GM21717 (cell line): Measurements from ENCODE around the gene CCDC88C.

Experiments used
- ATAC-seq: cut with Tn5 transposase; IDR thresholded peaks from one replicate; pipeline ENCODE4 v1.9.1; 2021; ENCODE audit warnings: mild to moderate bottlenecking, moderate library complexity; ENCODE audit not compliant: unreplicated experiment

CCDC88C gene

DNA sequence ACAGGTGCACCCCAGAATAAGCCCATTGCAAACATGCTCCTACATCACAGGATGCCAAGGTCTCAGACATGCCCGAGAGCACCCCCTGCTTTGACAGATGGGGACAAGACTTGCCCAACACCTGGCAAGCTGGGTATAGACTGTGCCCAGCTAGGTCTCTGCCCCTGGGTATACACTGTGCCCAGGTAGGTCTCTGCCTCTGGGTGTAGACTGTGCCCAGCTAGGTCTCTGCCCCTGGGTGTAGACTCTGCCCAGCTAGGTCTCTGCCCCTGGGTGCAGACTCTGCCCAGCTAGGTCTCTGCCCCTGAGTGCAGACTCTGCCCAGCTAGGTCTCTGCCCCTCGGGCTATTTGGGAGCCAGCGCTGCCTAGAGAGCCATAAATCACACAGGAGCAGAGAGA is 85.9 kb downstream of the CCDC88C start:
- no peak for ATAC-seq

DNA sequence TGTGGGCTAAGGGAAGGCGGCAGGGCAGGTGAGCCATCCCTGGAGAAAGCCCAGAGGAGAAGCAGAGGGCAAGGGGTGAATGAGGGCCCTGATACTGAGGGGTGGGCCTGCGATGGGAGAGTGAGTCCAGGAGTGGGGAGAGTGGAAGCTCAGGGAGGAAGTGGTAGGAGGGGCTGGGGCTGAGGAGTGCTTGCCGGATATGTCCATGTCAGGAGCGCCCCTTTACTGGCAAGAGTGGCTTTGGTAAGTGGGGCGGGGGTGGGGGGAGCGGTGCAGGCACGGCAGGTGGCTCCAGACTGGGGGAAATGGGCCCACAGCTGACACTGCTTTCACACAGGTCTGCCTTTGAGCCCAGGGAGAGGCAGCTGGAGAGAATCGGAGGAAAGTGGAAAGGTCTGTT is 86.8 kb downstream of the CCDC88C start:
- ATAC-seq, result no peak

DNA sequence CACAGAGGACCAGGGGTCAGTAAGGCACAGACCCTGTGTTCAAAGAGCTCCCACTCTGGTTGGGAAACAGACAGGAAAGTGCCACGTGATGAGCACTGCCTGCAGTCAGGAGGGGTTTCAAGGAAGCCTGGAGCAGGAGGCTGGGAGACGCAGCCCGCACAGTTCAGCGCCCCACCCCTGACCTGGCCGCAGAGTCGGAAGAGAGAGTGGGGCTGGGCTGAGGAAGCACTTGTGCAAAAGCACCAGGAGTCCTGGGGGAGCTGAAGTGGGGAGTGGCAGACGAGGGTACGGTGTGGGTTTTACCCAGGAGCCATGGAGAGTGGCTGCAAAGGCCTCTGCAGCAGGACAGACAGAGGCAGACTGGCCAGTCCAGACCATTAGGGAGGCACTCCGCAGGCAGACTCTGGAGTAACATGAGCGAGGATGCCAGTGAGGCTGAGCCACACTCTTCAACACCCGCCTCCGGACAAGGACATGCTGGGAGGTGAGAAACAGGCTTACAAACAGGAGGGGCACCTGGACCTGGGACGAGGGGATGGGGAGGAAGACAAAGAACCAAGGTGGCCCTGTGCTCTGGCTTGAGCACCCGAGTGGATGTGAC is 87.4 kb downstream of the CCDC88C start:
- ATAC-seq, result no peak

DNA sequence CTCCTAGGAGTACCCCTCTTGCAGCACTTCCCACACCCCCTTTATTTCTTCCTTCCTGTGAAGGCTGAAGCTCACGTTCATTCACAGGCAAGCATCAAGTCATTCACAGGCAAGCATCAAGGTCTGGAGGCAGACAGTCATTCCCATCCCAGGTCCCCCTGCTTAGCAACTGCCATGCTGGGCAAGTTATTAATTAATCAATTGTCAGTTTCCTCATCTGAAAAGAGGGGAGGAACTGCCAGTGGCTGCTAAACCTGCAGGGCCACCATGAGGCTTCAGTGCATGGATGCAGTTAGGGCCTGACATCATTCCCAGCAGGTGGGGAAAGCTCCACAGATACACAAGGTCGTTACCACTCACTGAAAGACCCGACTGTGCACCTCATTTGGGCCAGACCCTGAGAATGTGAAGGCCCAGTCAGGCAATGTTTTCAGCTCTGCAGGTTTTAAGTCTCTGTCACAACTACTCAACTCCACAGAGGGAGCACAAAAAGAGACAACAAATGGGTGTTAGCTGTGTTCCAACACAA is 88.1 kb downstream of the CCDC88C start:
- no peak for ATAC-seq

DNA sequence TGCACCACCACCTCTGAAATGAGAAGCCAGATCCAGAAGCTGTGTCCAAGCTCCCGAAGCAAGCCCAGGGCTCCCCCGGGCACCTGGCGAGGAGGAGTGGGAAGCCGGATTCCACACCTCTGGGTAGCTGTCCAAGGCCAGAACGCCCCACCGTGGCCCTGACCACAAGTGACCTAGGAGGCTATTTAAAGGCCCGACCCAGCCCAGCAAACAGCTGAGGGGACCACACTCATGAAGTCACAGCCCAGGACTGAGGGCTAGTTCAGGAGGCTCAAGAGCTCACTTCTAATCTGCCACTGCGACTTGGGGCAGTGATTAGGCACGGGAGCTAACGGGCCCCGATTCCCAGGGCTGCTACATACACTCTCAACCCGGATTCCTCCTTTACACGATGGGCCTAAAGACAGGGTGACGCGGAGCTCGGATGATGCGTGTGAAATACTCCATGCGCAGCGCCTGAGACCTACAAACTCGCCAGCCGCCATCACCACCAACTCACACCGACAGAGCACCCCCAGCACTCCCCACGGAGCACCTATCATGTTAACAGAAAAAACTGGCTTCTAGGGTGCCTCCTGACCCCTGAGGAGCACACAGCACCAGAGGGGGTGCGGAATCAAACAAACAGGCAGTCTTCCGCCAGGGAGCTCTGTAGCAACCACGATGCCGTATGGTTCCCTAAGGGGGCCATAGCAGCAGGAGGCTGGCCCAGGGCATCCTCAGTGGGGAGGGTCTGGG is 89.1 kb downstream of the CCDC88C start:
- ATAC-seq, result no peak

DNA sequence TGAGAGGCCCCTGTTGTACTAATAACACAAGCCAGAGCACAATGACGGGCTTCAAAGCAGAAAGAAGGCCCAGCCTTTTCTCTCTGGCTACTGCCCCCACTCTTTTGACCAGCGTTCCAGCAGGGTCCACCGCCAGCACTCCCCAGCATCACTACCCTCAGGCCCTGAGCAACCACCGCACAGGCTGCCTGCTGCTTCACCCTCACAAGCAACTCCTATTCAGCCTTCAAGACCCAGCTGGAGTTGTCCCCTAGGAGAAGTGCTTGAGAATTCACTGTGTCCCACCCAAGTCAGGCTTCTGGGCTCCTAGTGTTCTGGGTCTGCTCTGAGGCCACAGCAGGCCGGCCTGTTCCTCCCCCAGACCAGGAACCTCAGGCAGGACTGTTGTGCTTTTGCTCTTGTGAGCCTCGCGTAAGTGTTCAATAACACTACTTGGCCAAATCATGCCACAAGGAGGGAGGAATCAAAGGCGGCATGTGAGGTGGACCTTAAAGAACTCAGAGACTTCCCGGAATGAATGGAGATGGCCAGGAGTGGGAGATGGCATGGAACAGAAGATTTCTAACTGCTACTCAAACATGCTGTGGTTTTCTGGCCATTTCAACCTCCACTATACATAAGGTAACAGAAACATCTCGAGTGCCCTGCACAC is 89.8 kb downstream of the CCDC88C start:
- no peak for ATAC-seq

DNA sequence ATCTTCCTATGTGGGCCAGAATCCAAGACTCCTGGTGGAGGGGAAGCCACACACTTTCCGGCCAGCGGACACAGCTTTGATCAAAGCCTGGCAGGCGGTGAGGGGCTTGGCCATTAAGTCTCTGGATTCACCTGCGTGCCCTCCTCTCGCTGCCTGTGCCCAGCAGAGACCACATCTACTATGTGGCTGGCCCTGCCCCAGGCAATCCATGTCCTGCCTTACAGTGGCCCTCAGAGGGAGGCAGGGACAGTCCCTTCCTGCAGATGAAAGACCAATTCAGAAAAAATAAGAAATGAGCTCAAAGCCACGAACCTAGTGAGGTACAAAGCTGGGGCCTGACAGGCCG is 90.4 kb downstream of the CCDC88C start:
- ATAC-seq, result no peak

DNA sequence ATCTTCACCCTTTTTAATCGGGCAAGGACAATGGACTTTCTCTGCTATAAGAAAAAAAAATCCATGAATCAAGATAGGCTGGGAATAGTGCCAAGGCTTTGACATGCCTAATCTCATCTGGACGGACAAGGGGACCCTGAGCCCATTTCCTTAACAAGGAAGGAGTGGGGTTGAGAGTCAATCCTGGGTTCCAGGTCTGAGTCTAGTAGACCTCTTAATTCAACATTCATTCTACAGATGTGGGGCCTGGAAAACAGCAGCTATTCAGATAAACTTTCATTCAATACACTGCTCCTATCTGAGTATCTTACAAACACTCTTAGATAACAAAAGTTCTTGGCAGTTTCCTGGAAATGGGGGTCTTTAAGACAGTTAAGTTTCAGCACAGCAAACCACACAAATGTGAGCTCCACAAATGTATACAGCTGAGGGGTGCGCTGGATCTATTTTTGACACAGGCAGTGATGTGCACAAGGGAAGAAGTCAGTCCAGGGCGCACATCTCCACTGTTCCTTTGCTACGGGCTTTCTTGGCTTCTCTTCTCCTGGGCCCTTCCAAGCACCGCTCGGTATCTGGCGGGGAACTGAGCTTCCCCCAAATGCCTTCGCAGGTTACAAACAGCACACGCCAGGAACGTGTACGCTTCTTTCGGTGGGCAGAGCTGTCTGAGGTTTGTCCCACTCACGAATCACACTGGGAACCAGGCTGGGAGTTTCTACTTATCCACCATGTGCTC is 90.9 kb downstream of the CCDC88C start:
- no peak for ATAC-seq

DNA sequence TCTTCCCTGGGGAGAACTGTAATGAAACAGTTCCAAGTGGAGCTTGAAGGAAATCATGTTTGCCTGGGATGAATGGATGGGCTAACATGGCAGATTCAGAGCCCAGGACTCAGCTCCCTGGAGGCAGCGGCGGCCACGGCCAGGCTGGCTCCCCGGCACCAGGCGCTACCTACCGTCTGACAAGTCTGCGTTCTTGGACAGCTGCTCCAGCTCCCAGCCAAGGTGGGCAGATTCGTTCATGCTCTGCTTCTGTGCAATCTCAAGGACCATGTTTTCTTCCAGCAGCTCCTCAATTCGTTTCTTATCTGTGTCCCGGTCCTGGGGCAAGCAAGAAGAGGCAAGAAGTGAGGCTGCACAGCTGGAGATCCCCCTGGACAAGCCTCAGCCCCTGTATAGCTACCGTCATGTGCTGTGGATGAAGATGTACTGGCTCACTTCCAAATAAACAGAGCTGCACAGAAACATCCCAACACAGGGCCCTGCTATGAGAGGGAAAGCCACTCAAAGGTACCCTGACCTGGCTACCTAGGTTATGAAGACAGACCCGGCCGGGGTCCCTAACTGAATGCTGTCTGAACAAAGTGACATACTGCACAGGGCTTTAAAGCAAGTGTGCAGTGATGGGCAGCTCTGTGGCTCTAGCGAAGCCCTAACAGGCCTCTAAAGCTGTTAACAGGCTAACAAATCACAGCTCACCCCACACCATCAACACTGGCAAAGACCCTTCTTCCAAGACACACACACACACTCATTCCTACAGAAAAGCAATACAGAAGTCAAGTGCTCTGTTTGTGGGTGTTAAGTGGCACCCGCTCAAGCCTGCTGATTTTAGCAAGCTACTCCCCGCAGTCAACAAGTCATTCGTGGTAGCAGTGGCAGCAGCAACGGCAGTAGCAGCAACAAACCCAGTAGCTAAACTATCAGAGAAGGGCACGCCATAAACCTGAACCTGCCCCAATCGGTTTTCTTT is 92.7 kb downstream of the CCDC88C start:
- ATAC-seq, result no peak

DNA sequence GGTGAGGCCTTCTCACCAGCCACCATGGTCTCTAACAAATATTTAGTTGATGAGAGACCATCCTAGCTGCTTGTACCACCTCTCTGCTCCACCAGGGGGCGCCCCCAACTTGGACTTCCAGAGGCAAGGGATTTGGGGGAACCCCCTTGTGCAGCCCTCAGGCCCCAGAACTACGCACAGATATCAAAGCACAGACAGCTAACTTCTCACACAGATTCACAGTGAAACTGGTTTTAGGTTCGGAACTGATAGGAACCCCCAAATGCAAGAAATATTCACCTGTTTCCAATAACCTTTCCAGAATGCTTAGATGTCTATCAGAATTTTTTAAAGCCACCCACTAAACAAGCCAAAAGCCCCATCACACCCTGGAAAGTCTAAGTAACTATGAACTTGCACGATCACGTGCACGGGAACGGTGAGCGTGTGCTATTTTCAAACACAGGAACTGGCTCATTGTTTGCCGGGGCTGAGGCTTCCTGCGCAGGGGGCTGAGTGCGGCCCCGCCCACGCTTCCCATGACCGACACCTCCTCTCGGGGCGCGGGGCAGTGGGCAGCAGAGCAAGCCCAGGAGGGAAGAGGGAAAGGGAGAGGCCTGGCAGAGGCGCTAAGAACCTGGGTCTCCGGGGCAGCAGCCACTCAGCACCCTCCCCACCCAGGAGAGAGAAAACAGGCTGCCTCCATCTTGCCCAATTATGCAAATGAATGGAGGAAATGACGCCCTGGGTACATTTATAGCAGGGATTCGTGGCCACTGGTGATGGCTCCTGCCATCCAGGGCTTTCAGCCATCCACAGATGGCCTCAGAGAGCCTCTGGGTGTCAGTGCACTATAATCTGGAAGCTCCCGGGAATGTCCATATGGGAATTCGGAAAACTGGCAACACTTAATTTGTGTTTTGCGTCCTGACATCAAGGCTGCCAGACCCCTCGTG is 93.7 kb downstream of the CCDC88C start:
- ATAC-seq, result peak; percentile 58

DNA sequence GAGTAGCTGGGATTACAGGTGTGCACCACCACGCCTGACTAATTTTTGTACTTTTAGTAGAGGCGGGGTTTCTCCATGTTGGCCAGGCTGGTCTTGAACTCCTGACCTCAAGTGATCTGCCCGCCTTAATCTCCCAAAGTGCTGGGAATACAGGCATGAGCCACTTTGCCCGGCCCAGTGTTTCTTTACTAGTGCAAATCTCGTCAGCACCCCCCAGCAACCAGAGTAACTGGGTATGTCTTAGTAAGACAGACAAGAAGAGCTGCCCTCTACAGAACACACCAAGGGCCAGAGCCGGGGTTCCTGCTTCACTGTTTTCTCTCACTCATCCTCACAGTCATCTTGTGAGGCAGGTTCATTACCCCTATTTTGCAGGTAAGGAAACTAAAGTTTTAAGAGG is 94.6 kb downstream of the CCDC88C start:
- ATAC-seq, result no peak

DNA sequence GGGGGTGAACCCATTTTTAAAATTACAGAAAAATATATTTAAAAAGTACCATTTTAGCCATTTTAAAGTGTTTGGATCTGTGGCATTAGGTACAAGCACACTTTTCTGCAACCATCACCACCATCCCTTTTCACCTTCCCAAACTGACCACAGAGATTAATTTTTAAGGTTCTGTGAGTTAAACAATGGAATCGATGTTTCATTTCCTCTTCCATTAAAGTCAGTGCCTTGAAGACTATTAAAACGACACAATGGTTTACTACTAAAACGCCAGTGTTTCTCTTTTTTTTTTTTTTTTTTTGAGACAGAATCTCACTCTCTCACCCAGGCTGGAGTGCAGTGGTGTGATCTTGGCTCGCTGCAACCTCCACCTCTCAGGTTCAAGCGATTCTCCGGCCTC is 95.0 kb downstream of the CCDC88C start:
- ATAC-seq, result no peak

DNA sequence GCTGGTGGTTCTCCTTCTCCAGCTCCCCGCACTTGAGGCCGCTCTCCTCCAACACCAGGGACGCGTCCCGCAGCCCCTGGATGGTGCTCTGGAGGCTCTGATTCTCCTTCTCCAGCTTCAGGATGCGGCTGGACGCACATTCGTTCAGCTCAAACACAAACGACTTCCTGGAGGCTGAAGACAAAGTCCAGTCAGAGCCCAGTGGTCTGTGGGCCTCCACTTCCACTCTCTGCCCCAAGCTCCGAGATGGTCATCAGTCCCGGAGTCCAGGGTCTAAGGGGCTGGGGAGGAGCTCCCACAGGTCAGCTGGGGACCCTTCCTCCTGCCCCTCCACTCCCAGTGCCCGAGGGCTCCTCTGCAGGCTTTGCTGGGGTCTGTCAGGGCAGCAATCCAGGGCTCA is 96.5 kb downstream of the CCDC88C start:
- ATAC-seq, result no peak

DNA sequence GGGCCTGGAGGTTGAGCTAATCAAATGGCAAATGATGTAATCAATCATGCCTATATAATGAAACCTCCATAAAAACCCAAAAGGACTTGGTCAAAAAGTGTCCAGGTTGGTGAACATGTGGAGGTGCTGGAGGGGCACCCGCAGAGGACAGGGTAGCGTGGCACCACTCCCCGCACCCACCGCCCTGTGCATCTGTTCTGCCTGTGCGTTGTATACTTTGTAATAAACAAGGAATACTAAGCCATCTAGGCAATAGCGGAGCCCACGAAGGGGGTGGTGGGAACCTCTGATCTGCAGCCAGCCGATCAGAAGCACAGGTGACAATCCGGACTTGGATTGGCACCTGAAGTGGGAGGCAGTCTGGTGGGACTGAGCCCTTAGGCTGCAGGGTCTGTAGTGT is 97.4 kb downstream of the CCDC88C start:
- ATAC-seq, result no peak

DNA sequence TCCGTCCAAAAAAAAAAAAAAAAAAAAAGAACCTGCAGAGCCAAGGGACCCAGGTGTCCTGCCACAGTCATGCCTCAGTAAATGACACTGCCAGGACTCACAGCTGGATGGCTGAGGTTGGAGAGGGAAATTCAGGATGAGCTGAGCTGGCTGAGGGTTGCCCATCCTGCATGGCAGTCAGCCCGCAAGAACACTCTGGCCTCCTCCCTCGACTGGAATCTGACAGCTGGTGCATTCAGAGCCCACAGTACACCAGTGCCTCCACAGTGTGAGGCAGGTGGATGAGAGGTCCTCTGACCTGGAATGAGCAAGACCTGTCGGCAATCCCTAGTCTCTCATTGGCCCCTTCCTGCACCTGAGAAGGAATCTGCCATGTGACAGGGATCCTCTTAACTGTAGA is 98.7 kb downstream of the CCDC88C start:
- ATAC-seq, result no peak

DNA sequence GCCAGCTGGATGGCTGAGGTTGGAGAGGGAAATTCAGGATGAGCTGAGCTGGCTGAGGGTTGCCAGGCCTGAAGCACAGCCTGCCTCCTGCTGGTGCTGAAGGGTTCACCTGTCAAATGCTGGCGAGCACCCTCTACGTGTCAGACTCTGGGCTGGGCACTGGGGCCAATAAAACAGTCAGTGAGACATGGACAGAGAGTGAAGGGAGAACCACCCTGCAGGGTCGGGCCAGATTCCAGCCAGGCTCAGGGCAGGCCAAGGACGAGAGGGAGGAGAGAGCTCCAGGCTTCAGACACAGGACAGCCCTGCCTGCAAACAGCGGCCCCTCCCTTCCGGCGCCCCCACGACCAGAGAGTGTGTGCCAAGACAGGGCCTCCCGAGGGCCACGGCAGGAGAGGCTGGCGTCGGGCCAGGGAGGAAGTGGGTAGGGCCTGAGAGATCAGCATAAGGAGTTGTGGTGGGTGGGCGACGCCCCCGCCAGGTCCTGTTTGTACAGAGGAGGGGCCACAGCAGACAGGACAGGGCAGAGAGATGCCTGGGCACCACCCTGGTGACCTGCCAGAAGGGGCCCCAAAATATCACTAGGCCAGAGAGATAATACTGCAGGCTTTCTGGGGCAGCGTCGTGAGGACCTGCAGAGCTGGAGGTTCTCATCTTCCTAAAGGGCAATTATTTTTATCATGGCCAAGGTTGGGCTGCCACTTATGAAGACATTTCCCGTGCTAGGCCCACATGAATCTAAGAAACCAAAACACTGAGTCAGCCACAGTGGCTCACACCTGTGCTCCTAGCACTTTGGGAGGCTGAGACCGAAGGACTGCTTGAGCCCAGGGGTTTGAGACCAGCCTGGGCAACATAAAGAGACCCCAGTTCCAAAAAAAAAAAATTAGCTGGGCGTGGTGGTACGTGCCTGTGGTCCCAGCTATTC is 100.0 kb downstream of the CCDC88C start:
- no peak for ATAC-seq

DNA sequence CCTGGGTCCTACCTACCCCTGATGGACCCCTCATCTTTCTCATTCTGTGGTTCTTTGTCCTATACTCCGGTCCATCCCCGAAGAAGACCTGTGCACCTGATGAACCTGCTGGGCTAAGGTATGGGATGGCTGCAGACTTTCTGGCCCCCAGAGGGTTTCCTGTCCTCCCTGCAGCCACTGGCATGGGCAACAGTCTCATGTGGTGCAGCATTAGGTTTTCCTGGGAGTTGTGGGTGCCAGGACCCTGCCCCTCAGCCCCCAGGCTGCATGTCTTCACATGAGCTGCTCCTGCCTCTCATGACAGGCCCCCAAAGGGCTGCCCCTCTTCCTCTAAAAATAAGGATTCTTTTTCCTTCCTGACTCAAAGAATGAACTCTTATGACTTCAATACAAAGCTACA is 100.9 kb downstream of the CCDC88C start:
- ATAC-seq, result no peak

DNA sequence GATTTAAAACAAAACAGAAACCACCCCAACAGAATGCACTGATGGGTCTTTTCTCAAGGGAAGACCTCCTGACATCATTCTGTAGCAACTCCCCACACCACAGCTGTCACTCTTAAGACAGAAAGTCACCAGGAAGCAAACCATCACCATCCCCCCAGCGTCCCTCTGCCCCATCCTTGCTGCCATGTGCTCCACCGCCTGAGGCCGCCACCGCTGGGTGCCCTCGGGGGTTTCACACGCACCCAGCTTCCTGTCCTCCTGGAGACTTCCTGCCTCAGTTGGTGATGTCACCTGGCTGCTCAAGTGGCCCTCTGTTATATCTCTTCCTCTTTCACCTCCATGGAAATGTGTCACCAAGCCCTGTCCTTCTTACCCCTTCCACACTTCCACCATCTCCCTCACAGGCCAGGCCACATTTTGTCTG is 101.8 kb downstream of the CCDC88C start:
- peak; percentile 70 for ATAC-seq
